IMR-90 (cell line): ENCODE measurements around the gene DNAAF2.

Source experiments
- BHLHE40 ChIP-seq: fragments of 150-350 bp; IDR thresholded peaks from 2 replicates; pipeline ENCODE4 v1.6.1; 2016; ENCODE audit warnings: mild to moderate bottlenecking, low read depth, low read length
- CEBPB ChIP-seq: IDR thresholded peaks from 2 replicates; pipeline ENCODE4 v1.6.1; 2012; ENCODE audit warnings: low read depth, low read length, improper control_type of control experiment
- CTCF ChIP-seq: conservative IDR thresholded peaks from 2 replicates; pipeline ENCODE4 v1.5.1; 2012; ENCODE audit warnings: mild to moderate bottlenecking, low read depth, low read length, improper control_type of control experiment
- FOS ChIP-seq: fragments of 150-350 bp; IDR thresholded peaks from 2 replicates; pipeline ENCODE4 v1.6.1; 2016; ENCODE audit warnings: low read depth, low read length
- MXI1 ChIP-seq: IDR thresholded peaks from 2 replicates; pipeline ENCODE4 v1.6.1; 2012; ENCODE audit warnings: low read depth, mild to moderate bottlenecking, low read length, moderate library complexity, borderline replicate concordance
- POLR2A ChIP-seq: IDR thresholded peaks from 2 replicates; pipeline ENCODE4 v1.6.1; 2012; ENCODE audit warnings: mild to moderate bottlenecking, low read depth, low read length
- RAD21 ChIP-seq: IDR thresholded peaks from 2 replicates; pipeline ENCODE4 v1.6.1; 2012; ENCODE audit warnings: low read length, improper control_type of control experiment
- USF2 ChIP-seq: fragments of 150-350 bp; IDR thresholded peaks from 2 replicates; pipeline ENCODE4 v1.6.1; 2017; ENCODE audit warnings: mild to moderate bottlenecking, antibody characterized with exemption, low read length, low read depth

- no peak for TF ChIP-seq POLR2A
- no peak for TF ChIP-seq FOS
- no peak for TF ChIP-seq CTCF
- no peak for TF ChIP-seq MXI1
- TF ChIP-seq USF2 = no peak
- no peak for TF ChIP-seq RAD21
- TF ChIP-seq BHLHE40 = no peak
- no peak for TF ChIP-seq CEBPB
Observed at GRCh38 chr14:49607583-49607982, 27.5 kb downstream of the DNAAF2 start.
